IPS DF 19.7 (cell line): ENCODE data around the gene GPRC5D.

ENCODE experiments used
- DNase-seq: peaks from one replicate; pipeline ENCODE4 v3.0.0-alpha.2; 2013; ENCODE audit warnings: low read depth, low spot score

The GPRC5D gene

DNA sequence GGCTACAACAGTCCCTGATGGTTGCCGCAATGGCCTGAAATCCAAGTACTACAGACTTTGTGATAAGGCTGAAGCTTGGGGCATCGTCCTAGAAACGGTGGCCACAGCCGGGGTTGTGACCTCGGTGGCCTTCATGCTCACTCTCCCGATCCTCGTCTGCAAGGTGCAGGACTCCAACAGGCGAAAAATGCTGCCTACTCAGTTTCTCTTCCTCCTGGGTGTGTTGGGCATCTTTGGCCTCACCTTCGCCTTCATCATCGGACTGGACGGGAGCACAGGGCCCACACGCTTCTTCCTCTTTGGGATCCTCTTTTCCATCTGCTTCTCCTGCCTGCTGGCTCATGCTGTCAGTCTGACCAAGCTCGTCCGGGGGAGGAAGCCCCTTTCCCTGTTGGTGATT is 43.7 kb downstream of the GPRC5D start:
- DNase-seq = no peak

DNA sequence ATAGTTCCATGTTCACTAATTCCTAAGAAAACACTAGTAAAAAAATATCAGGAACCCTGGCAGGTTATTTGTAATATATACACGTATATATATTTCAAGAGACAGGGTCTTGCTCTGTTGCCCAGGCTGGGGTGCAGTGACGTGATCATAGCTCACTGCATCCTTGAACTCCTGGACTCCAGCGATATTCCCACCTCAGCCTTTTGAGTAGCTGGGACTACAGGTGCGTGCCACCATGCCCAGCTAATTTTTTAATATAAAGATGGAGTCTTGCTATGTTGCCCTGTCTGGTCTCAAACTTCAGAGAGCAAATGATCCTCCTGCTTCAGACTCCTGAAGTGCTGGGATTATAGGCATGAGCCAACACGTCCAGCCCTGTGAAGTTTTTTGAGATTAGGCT is 44.4 kb downstream of the GPRC5D start:
- no peak for DNase-seq

DNA sequence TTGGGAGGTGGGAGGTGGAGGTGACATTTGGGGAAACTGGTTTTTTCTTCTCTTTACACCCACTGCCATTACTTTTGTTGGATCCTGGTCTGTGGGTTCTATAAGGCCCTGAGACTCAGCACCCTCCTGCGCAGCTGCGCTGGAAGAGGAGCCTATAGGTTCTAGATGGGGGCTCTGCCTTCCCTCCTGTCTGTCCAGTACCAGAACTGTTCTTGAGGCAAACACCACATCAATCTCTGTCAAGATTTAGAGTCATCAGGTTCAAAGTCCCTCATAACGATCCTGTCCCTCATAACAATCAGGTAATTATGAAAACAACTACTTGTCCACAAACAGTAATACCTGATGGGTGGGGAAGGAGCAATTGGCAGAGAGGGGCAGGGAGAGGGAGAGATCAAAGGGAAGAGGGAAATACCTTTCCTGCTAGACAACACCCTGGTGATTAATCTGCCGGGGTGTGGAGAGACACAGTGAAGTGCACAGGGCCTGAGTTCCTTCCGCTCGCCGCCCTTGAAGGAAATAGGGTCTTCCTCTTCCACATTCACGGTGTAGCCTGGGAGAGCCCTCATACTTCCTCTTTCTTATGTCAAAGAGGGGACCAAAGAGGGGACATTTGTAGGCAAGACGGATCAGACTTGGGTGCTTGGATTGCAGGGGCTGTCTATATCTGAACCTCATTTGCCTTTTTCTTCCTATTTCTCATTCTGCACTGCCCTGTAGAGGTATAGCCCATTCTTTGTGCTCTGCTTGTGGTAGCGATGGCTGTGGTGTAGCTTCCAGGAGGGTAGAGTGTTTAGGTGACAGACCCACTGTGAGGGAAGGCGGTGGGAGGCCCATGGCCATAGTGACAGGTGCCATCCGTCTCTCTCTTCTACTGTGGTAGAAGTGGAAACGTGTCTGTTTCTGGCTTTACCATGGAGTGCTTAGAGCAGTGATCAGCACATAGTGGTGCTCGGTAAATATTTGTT is 48.0 kb downstream of the GPRC5D start:
- no peak for DNase-seq

DNA sequence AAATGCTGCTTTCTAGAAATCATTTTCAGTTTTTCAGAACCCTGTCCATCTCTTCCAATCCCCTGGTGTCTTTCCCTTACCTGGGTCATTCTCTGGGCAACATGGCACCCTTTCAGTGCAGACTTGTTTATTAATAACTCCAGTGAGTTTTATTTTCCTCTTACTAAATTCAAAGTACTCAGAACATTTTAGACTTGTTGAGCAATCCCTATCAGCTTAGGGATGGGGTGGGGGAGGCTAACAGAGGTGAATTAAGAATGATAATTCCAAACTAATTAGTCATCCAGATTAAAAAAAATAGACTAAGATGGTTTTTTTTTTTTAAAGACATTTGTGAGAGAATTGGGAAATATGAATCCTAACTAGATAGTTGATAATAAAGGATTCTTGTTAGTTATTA is 49.9 kb downstream of the GPRC5D start:
- DNase-seq = no peak

DNA sequence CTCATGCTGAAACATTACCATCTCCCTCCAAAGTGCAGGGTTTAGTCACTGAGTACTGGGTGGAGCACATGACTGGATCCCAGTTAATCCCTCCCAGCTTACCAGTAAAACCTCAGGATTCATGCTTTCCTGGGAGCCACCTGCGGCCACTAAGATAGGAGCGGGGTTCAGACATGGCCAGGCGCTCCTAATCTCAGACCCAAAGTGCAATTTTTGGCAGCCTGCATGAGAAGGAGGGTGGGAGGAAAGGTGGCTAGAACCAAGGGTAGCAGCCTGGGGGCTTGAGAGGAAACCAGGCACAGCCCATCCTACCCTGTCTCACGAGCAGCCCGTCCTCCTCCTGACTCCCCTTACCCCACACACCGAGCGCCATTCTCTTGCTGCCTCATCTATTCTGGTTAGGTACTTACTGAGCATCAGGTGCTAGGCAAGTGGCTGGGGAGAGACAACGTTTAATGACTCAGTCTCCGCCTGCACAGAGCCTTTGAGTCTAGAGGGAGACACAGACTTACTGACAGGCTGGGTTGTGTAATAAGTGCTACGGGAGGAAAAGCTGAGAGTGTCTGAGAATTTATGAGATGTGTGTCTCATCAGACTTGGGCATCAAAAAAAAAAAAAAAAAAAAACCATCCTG is 50.7 kb downstream of the GPRC5D start:
- DNase-seq = no peak

DNA sequence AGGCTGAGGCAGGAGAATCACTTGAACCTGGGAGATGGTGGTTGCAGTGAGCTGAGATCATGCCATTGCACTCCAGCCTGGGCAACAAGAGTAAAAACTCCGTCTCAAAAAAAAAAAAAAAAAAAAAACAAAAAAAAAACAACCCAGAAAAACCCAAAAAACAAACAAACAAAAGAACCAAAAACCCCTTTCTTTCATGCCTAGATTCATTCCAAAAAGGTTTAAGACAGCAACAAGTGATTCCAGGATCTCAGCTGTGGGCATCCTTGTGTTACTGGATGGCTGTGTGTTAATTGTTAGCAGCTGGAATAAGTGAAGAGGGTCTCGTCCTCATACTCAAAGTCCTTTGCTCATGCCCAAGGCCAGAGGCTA is 51.2 kb downstream of the GPRC5D start:
- DNase-seq = no peak

DNA sequence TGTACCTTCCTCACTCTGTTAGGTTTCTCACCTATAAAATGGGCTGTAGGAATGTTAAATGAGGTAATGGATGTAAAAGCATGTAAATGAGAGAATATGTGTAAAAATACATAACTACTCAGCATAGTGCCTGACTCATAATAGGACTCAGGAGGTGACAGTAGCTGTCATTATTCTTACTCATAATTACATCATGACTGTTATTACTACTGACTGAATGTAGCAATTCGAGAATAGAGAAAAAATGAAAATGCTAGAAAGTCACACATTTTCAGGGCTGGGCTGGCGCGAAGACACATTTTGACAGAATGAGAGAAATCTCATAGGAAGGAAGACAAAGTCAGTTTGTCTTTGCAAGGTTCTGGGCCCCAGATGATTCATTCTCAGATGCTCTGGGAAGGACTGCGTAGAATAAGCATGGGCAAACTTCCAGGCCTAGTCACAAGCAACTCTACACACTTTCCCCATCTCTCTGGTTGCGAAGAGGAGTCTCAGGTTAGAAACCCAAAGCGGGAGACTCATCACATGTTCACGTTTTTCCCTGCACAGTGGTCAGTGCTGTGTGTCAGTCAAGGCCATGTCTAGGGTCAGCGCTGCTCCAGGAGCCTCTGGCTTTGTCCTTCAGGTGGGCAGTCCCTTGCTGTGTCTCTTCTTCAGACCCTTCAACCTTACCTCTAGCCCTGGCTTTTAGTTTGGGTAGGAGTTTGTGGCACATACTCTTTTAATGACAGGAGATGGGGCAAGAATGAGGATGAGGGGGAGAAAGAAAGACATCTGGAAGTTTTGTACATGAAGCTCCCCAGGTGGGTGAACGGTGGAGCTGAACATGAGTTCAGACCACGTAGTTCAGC is 52.2 kb downstream of the GPRC5D start:
- DNase-seq = no peak

DNA sequence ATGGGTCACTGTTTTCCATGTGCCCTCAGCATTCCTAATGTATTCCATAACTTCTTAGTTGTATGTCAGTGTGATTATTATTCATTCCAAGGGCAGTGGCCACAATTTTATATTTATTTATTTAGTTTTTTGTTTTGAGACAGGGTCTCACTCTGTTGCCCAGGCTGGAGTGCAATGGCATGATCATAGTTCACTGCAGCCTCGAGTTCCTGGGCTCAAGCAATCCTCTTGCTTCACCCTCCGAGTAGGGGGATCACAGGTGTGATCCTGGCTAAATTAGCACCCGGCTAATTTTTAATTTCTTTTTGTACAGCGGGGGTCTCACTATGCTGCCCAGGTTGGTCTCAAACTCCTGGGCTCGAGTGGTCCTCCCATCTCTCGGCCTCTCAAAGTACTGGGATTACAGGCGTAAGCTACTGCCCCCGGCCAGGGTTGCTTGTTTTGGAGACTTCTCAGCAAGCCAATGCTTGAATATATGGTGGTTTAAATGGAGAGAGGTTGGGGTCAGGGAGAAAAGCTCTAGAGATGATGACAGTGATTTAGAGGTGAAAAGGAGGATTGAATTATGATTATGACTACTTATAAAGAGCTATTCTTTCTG is 53.0 kb downstream of the GPRC5D start:
- DNase-seq = no peak

DNA sequence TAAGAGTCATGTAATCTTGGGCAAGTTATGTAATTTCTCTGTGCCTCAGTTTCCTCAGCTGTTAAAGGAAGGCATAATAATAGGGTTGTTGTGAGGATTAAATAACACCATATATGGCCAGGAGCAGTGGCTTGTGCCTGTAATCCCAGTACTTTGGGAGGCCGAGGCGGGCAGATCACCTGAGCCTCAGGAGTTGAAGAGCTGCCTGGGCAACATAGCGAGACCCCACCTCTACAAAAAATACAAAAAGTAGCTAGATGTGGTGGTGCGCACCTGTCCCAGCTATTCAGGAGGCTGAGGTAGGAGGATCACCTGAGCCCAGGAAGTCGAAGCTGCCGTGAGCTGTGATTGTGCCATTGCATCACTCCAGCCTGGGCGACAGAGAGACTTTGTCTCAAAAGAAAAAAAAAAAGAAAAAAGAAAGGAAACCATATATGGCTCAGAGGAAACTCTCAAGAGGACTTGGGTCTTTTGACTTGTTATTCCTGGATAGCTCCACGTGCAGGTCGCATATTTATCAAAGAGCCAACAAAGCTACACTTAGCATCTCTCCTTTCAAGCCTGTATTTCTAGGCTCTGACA is 53.7 kb downstream of the GPRC5D start:
- DNase-seq = no peak

DNA sequence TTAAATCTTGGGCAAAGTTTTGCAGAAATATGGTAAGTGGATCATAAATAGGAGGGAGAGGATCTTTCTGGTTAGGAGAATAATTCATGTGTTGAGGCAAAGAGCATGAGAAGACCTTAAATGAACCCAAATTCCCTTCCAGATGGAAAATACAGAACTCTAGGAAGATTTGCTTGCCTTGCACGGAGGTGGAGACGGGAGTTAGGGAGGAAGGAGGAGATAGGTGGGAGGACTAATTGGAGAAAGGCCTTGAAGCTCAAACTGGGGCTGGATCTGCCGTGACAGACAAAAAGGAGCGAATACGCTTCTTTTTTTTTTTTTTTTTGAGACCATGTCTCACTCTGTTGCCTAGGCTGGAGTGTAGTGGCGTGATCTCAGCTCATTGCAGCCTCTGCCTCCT is 54.7 kb downstream of the GPRC5D start:
- no peak for DNase-seq

DNA sequence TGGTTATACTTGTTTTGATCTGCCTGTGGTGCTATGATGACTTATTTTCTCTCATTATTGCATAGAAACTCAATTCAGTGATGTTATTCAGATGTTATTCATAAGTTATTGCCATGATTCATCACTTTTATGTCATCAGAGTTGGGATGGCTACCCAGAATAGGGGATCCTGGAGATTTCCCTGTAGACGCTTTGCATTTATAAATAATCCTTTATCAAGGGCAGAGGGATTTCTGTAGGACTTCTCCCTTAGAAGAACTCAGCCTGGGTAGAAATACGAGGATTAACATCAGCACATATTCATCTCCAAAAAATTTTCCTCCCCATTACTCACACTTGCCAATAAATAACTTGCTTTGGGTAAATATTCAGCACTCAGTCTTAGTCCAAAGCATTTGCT is 55.7 kb downstream of the GPRC5D start:
- DNase-seq = no peak

DNA sequence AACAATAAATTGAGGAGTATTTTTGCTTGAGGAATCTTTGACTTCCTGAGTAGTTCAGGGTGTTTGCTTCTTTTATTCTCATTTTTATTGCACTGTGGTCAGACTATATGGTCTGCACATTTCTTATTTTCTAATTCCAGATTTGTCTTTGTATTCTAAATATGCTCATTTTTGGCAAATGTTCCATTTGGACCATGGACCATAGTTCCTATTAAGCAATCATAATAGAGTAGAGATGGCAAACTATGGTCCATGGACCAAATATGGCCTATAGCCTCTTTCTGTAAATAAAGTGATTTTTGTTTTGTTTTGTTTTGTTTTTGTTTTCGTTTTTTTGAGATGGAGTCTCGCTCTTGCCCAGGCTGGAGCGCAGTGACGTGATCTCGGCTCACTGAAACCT is 58.5 kb downstream of the GPRC5D start:
- no peak for DNase-seq

DNA sequence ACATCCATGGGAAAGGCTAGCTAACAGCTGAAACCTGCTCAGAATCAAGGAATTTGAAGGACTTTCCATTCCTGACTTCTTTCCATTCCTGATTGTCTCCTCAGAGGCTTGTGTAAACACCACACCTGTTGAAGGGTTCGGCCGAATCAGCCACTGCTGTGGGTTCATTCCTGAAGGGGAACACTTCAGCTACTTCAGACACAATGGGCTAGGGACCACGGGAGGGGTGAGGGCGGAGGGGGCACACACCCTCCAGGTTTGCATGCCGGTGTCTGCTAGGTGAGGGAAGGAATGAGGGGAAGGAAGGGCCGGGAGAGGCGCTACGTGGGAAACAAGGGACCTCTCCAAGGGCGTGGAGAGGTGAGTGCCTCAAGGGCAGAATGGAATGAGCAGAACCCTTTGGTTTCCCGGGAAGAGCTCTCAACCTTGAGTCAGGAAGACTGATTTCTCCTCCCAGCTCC is 59.3 kb downstream of the GPRC5D start:
- no peak for DNase-seq

DNA sequence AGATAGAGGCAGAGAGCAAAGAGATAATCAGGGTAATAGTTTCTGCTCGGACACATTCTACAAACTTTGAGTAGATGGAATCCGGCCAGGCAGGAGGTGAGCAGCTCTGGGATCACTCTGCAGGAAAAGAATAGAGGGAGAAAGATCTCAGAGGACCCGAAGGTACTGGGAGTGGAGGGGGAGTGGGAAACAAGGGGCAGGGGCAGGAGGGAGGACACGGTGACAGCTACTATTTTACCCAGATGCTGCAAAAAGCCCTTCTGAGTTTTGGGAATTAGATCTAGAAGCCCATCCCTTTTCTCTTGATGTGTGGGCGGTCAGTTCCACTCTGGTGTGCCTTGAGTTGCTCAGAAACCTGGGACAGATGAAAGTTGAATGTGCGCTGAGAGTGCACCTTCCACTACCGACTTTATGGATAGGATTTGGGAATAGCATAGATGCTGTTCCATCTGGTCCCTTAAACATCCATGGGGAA is 60.1 kb downstream of the GPRC5D start:
- no peak for DNase-seq

DNA sequence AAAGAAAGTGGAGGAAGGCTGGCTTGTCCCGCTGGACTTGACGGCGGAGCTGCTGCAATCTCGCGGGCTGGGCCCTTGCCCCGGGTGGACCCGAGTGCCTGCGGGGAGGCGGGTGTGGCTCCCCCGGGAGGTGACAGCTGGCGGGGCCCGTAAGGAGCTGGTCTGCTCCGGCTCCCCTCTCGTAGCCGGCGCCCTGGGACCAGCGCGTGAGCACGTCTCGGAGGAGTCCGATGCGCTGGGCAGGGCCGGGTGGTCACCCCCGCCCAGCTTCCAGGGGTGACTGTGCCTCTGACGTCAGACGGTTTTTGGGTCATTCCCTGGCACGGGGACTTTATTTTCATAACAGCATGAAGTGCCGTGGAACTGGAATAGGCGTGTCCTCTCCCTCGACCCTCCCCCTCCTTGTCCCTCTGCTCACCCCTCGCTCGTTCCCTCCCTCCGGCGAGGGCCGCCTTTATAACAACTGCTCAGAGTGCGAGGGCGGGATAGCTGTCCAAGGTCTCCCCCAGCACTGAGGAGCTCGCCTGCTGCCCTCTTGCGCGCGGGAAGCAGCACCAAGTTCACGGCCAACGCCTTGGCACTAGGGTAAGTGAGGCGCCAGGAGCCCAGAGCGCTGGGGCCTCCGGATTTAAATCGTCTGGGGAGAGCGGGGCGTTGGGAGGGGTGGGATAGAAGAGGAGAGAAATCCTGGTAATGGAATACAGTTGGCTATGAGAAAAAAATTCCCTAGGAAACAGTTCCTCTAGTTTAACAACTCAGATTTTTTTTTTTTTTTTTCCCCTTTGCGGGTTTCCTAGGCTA is 60.7 kb downstream of the GPRC5D start, which contains the start of gene GPRC5A:
GPRC5A (plus strand) TSS at position 483 of the 801 bp plus-strand sequence. CDS start 16,688 bp downstream, outside the sequence.
- no peak for DNase-seq
